H9 (cell line): ENCODE results near the gene BCL11B. TPM values are rescaled to one million over a fixed set of nuclear protein-coding genes. Genes with fewer than 3 reads are reported as not detected.

ENCODE experiments used
- DNase-seq: peaks from one replicate; pipeline ENCODE4 v3.0.0-alpha.2; 2017
- H2AFZ ChIP-seq: one replicate; pipeline ENCODE4 v1.6.1; 2013; ENCODE audit warnings: mild to moderate bottlenecking, low read length, control low read depth, moderate library complexity
- H2AK5ac ChIP-seq: 2 replicates; pipeline ENCODE4 v1.6.1; 2013; ENCODE audit warnings: low read length, control low read depth, mixed read lengths; ENCODE audit not compliant: insufficient read length
- H2BK120ac ChIP-seq: one replicate; pipeline ENCODE4 v1.6.1; 2013; ENCODE audit warnings: low read depth, mild to moderate bottlenecking, low read length, control low read depth, inconsistent platforms; ENCODE audit not compliant: poor library complexity, severe bottlenecking
- H2BK12ac ChIP-seq: 2 replicates; pipeline ENCODE4 v1.6.1; 2013; ENCODE audit warnings: low read length, control low read depth, mixed read lengths, low read depth; ENCODE audit not compliant: insufficient read length
- H2BK15ac ChIP-seq: 2 replicates; pipeline ENCODE4 v1.6.1; 2013; ENCODE audit warnings: low read depth, low read length, control low read depth
- H2BK20ac ChIP-seq: one replicate; pipeline ENCODE4 v1.6.1; 2013; ENCODE audit warnings: low read depth, mild to moderate bottlenecking, low read length, control low read depth, inconsistent platforms; ENCODE audit not compliant: poor library complexity, severe bottlenecking
- H2BK5ac ChIP-seq: 2 replicates; pipeline ENCODE4 v1.6.1; 2013; ENCODE audit warnings: low read length, control low read depth, mixed read lengths; ENCODE audit not compliant: insufficient read length
- H3K14ac ChIP-seq: 2 replicates; pipeline ENCODE4 v1.6.1; 2013; ENCODE audit warnings: low read length, control low read depth; ENCODE audit not compliant: insufficient read depth
- H3K18ac ChIP-seq: 2 replicates; pipeline ENCODE4 v1.6.1; 2013; ENCODE audit warnings: low read depth, mild to moderate bottlenecking, mixed read lengths, low read length, control low read depth; ENCODE audit not compliant: insufficient read length
- H3K23ac ChIP-seq: 2 replicates; pipeline ENCODE4 v1.6.1; 2013; ENCODE audit warnings: low read length, control low read depth, mixed read lengths, low read depth; ENCODE audit not compliant: insufficient read length
- H3K23me2 ChIP-seq: 2 replicates; pipeline ENCODE4 v1.6.1; 2013; ENCODE audit warnings: low read depth, mild to moderate bottlenecking, mixed read lengths, low read length, control low read depth; ENCODE audit not compliant: insufficient read length, poor library complexity, severe bottlenecking
- H3K27ac ChIP-seq: 2 replicates; pipeline ENCODE4 v1.5.1; 2013; ENCODE audit warnings: low read length, control low read depth, mixed read lengths, low read depth; ENCODE audit not compliant: insufficient read length
- H3K27me3 ChIP-seq: 2 replicates; pipeline ENCODE4 v1.6.1; 2013; ENCODE audit warnings: low read length, control low read depth, inconsistent platforms; ENCODE audit not compliant: insufficient read depth
- H3K4ac ChIP-seq: 2 replicates; pipeline ENCODE4 v1.6.1; 2013; ENCODE audit warnings: low read depth, mild to moderate bottlenecking, control low read depth, inconsistent platforms, low read length, moderate library complexity
- H3K4me1 ChIP-seq: 2 replicates; pipeline ENCODE4 v1.6.1; 2013; ENCODE audit warnings: low read length, control low read depth, inconsistent platforms; ENCODE audit not compliant: insufficient read depth
- H3K4me2 ChIP-seq: 2 replicates; pipeline ENCODE4 v1.6.1; 2013; ENCODE audit warnings: low read length, control low read depth, mixed read lengths; ENCODE audit not compliant: insufficient read length, insufficient read depth
- H3K56ac ChIP-seq: 2 replicates; pipeline ENCODE4 v1.6.1; 2013; ENCODE audit warnings: low read depth, mild to moderate bottlenecking, mixed read lengths, low read length, control low read depth; ENCODE audit not compliant: insufficient read length
- H3K79me1 ChIP-seq: 2 replicates; pipeline ENCODE4 v1.6.1; 2013; ENCODE audit warnings: low read depth, mild to moderate bottlenecking, moderate library complexity, low read length, control low read depth, inconsistent platforms; ENCODE audit not compliant: insufficient read depth, poor library complexity, severe bottlenecking
- H3K79me2 ChIP-seq: 2 replicates; pipeline ENCODE4 v1.6.1; 2013; ENCODE audit warnings: low read length, control low read depth, inconsistent platforms; ENCODE audit not compliant: insufficient read depth
- H3K9ac ChIP-seq: 2 replicates; pipeline ENCODE4 v1.6.1; 2013; ENCODE audit warnings: low read length, control low read depth, mixed read lengths; ENCODE audit not compliant: insufficient read length; ENCODE audit errors: extremely low read depth
- H3K9me3 ChIP-seq: one replicate; pipeline ENCODE4 v1.6.1; 2013; ENCODE audit warnings: low read depth, low read length, inconsistent platforms; ENCODE audit not compliant: control insufficient read depth
- H3T11ph ChIP-seq: one replicate; pipeline ENCODE4 v1.6.1; 2013; ENCODE audit warnings: mild to moderate bottlenecking, low read length, control low read depth, inconsistent platforms
- H4K20me1 ChIP-seq: one replicate; pipeline ENCODE4 v1.6.1; 2013; ENCODE audit not compliant: control insufficient read depth, insufficient read length, insufficient read depth
- H4K5ac ChIP-seq: 2 replicates; pipeline ENCODE4 v1.6.1; 2013; ENCODE audit warnings: low read depth, mild to moderate bottlenecking, mixed read lengths, low read length, control low read depth; ENCODE audit not compliant: insufficient read length
- H4K8ac ChIP-seq: replicated peaks from 2 replicates; pipeline ENCODE4 v1.6.1; 2013; ENCODE audit warnings: low read length, control low read depth, mixed read lengths, low read depth; ENCODE audit not compliant: insufficient read length
- H4K91ac ChIP-seq: 2 replicates; pipeline ENCODE4 v1.6.1; 2013; ENCODE audit warnings: low read depth, mild to moderate bottlenecking, moderate library complexity, mixed read lengths, low read length, control low read depth; ENCODE audit not compliant: insufficient read length
- H3K27ac Mint-ChIP-seq, 3 experiments: 2 replicates in 2 of 3; 3 replicates in 1 of 3; pipeline ENCODE4 v1.8.0; 2020 to 2021; ENCODE audit warnings: mixed read lengths in 3 of 3, mild to moderate bottlenecking in 1 of 3, moderate library complexity in 1 of 3
- H3K27me3 Mint-ChIP-seq: 2 replicates; pipeline ENCODE4 v1.8.0; 2021; ENCODE audit warnings: low read depth, mild to moderate bottlenecking, moderate library complexity, mixed read lengths
- H3K36me3 Mint-ChIP-seq, 3 experiments: 2 replicates in 2 of 3; 3 replicates in 1 of 3; pipeline ENCODE4 v1.8.0; 2020 to 2021; ENCODE audit warnings: low read depth in 3 of 3, mixed read lengths in 3 of 3; ENCODE audit not compliant: insufficient read depth in 1 of 3
- H3K4me1 Mint-ChIP-seq, 2 experiments: 2 replicates each; pipeline ENCODE4 v1.8.0; 2020; ENCODE audit warnings: mixed read lengths in 2 of 2
- H3K4me3 Mint-ChIP-seq, 2 experiments: 2 replicates in 1 of 2; 3 replicates in 1 of 2; pipeline ENCODE4 v1.8.0; 2020 to 2021; ENCODE audit warnings: mild to moderate bottlenecking in 2 of 2, mixed read lengths in 2 of 2, moderate library complexity in 1 of 2
- H3K9me3 Mint-ChIP-seq, 2 experiments: 2 replicates in 1 of 2; 3 replicates in 1 of 2; pipeline ENCODE4 v1.8.0; 2020; ENCODE audit warnings: mild to moderate bottlenecking in 2 of 2, mixed read lengths in 2 of 2, moderate library complexity in 1 of 2
- CTCF ChIP-seq: fragments of 200-600 bp; sonication (generic); conservative IDR thresholded peaks from 3 replicates; pipeline ENCODE4 v1.8.0; 2021; ENCODE audit warnings: antibody characterized with exemption, mild to moderate bottlenecking
- WGBS: extraction: QIAGEN DNeasy Blood & Tissue Kit; methylation state at CpG from one replicate; pipeline ENCODE4 v1.1.7; 2013; ENCODE audit warnings: missing lambda C conversion rate, low lambda C conversion rate, mixed read lengths; ENCODE audit not compliant: insufficient read length; ENCODE audit errors: extremely low coverage; 5-methylcytosine and 5-hydroxymethylcytosine counted together
- total RNA-seq: library from RNA; stranded (reverse); gene quantifications from 2 replicates; pipeline ENCODE4 v1.2.1, GENCODE V29; 2021

The BCL11B gene
- total RNA-seq, 1 experiment from 2014 or later: 4.9 TPM

- H3K9ac ChIP-seq: no peak overlapping the region
- H3K18ac ChIP-seq: no peak overlapping the region
- no peak overlapping the region for H3K23ac ChIP-seq
- no peak overlapping the region for H2AFZ ChIP-seq
- no peak overlapping the region for H3K56ac ChIP-seq
- H2AK5ac ChIP-seq: no peak overlapping the region
- H3K4ac ChIP-seq: no peak overlapping the region
- Mint-ChIP-seq H3K4me1 (peaks cover 19 to 24% of the 10 kb centered on the region in 2 experiments), H3K9me3 (no peaks in the 10 kb centered on the region; a peak in 1 of 5 replicates), H3K4me3 (no peak overlapping the region), H3K27me3 (peaks cover 8% of the 10 kb centered on the region), H3K36me3 (no peaks in the 10 kb centered on the region), H3K27ac (no peak overlapping the region)
- WGBS: no CpG with 5 or more reads among the region's 15 CpGs
- H3K27me3 ChIP-seq: no peaks in the 10 kb centered on the region
- no peak overlapping the region for H2BK12ac ChIP-seq
- H3K79me1 ChIP-seq: no peaks in the 10 kb centered on the region
- H3T11ph ChIP-seq: no peak overlapping the region
- H2BK20ac ChIP-seq: no peak overlapping the region
- H3K4me2 ChIP-seq: no peak overlapping the region
- DNase-seq: no peak
- H4K5ac ChIP-seq: no peak overlapping the region
- no peak for TF ChIP-seq CTCF
- no peak overlapping the region for H3K27ac ChIP-seq
- H2BK15ac ChIP-seq: no peak overlapping the region
- no peak overlapping the region for H2BK120ac ChIP-seq
- H3K14ac ChIP-seq: no peak overlapping the region
- H4K20me1 ChIP-seq: no peaks in the 10 kb centered on the region
- no peak overlapping the region for H4K8ac ChIP-seq
- no peak overlapping the region for H4K91ac ChIP-seq
- no peak overlapping the region for H2BK5ac ChIP-seq
- H3K79me2 ChIP-seq: no peaks in the 10 kb centered on the region
- H3K23me2 ChIP-seq: no peaks in the 10 kb centered on the region
- H3K9me3 ChIP-seq: no peaks in the 10 kb centered on the region
- H3K4me1 ChIP-seq: peaks cover 2% of the 10 kb centered on the region; the same call in 1 of the 2 replicates
These were observed 10.5 kb upstream of the BCL11B start for GRCh38 chr14:99282261-99283050.
